CD4-positive, CD25-positive, alpha-beta regulatory T cell (primary cell): Measurements from ENCODE around the gene STIM1. TPM values are rescaled to one million over a fixed set of nuclear protein-coding genes. Genes with fewer than 3 reads are reported as not detected.

Experiments
- ATAC-seq, 2 donors: fragments of 150-1000 bp; cut with Tn5 transposase; one replicate each; pipeline ENCODE4 v1.10.0; 2021; ENCODE audit warnings: low read depth in 2 of 2, moderate number of reproducible peaks in 2 of 2, moderate library complexity in 1 of 2
- DNase-seq, 3 donors: peaks; one replicate each; pipeline versions ENCODE4 v3.0.0 to v3.0.0-alpha.2; 2012 to 2022; ENCODE audit warnings: mixed read lengths in 1 of 3
- H3K27ac ChIP-seq: one replicate; pipeline ENCODE4 v1.7.0; 2013; ENCODE audit warnings: mild to moderate bottlenecking, low read length; ENCODE audit not compliant: insufficient read depth, poor library complexity, severe bottlenecking
- H3K27me3 ChIP-seq: one replicate; pipeline ENCODE4 v1.7.0; 2013; ENCODE audit warnings: low read length; ENCODE audit not compliant: control insufficient read depth, insufficient read depth
- H3K36me3 ChIP-seq: one replicate; pipeline ENCODE4 v1.7.0; 2013; ENCODE audit warnings: mild to moderate bottlenecking, low read length, moderate library complexity; ENCODE audit not compliant: control insufficient read depth, insufficient read depth
- H3K4me1 ChIP-seq: 2 replicates; pipeline ENCODE4 v1.7.0; 2013; ENCODE audit warnings: mild to moderate bottlenecking, low read length; ENCODE audit not compliant: insufficient read depth, control insufficient read depth, poor library complexity, severe bottlenecking
- H3K4me3 ChIP-seq: one replicate; pipeline ENCODE4 v1.7.0; 2013; ENCODE audit warnings: low read depth, mild to moderate bottlenecking, low read length, moderate library complexity
- H3K9me3 ChIP-seq, 2 experiments: 1 replicate in 1 of 2; 2 replicates in 1 of 2; pipeline ENCODE4 v1.7.0; 2013; ENCODE audit warnings: low read length in 2 of 2, mild to moderate bottlenecking in 1 of 2, moderate library complexity in 1 of 2; ENCODE audit not compliant: control insufficient read depth in 2 of 2
- H3K27ac Mint-ChIP-seq, 3 donors: one replicate each; pipeline ENCODE4 v1.8.0; 2020 to 2022; ENCODE audit warnings: mild to moderate bottlenecking in 3 of 3, mixed read lengths in 3 of 3, moderate library complexity in 2 of 3
- H3K27me3 Mint-ChIP-seq: one replicate; pipeline ENCODE4 v1.8.0; 2022; ENCODE audit warnings: mild to moderate bottlenecking, mixed read lengths
- H3K36me3 Mint-ChIP-seq: one replicate; pipeline ENCODE4 v1.8.0; 2020; ENCODE audit warnings: mixed read lengths
- H3K4me1 Mint-ChIP-seq, 4 donors: one replicate each; pipeline ENCODE4 v1.8.0; 2020 to 2022; ENCODE audit warnings: mixed read lengths in 4 of 4, mild to moderate bottlenecking in 1 of 4
- H3K4me3 Mint-ChIP-seq, 4 donors: one replicate each; pipeline ENCODE4 v1.8.0; 2020 to 2022; ENCODE audit warnings: mild to moderate bottlenecking in 4 of 4, mixed read lengths in 4 of 4, moderate library complexity in 3 of 4
- H3K9me3 Mint-ChIP-seq, 7 donors: one replicate each; pipeline ENCODE4 v1.8.0; 2020 to 2022; ENCODE audit warnings: mixed read lengths in 7 of 7, mild to moderate bottlenecking in 3 of 7, moderate library complexity in 2 of 7
- polyA plus RNA-seq, 4 donors: library from polyadenylated mRNA; unstranded; fragments of 300-500 nt; fragmentation: Illumina TruSeq; gene quantifications; one replicate each; pipeline ENCODE4 v1.2.3, GENCODE V29; 2021
- total RNA-seq: library from RNA; stranded (reverse); gene quantifications from one replicate; pipeline ENCODE4 v1.2.3, GENCODE V29; 2022

Gene STIM1
- total and polyA plus RNA-seq, 5 donors from 2014 or later: 25.7 to 134 (median 29.8) TPM

DNA sequence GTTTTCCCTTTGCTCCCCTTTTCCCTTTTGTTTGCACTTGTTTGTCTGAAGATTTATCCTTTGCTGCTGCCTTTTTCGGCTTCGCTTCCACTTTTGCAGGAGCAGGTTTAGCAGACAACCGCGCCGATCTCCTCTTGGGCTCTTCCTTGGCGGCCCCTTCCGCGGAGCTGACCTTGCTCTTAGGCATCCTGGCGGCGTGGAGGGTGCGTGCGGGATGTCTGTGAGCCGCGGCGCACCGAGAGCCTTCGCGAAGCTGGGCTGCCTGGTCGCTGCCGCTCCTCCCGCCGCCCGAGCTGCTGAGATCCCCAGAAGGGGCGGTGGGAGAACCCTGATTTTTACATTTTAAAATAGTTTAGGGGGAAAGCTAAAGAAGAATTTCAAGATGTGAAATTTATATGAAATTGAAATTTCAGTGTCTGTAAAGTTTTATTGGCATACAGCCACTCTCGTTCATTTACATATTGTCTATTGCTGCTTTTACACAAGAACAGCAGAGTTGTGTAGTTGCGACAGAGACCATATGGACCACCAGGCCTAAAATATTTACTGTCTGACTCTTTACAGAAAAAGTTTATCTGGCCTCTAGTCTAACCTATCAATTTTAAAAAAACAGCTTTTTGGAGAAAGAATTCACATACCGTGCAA lies 133.9 kb downstream of the STIM1 start:
- ATAC-seq (no peak), DNase-seq (no peak)
- Mint-ChIP-seq H3K9me3 (peaks cover 0 to 14% (median 4%) of the 10 kb centered on the region in 7 donors), H3K4me1 (peaks cover 31 to 60% (median 53%) of the 10 kb centered on the region in 4 donors), H3K27me3 (no peaks in the 10 kb centered on the region), H3K27ac (peak overlapping the region in 2 of 3 donors; percentile 14 to 51), H3K4me3 (peak overlapping the region; percentile 2 to 40 (median 10)), H3K36me3 (peaks cover 21% of the 10 kb centered on the region)
- H3K9me3 ChIP-seq: peaks cover 2 to 5% of the 10 kb centered on the region in 2 experiments
- H3K27ac ChIP-seq: peak overlapping the region; percentile 11
- H3K4me1 ChIP-seq: peaks cover 13% of the 10 kb centered on the region
- peaks cover 9% of the 10 kb centered on the region for H3K36me3 ChIP-seq
- H3K4me3 ChIP-seq: peak overlapping the region; percentile 51
- H3K27me3 ChIP-seq: no peaks in the 10 kb centered on the region

DNA sequence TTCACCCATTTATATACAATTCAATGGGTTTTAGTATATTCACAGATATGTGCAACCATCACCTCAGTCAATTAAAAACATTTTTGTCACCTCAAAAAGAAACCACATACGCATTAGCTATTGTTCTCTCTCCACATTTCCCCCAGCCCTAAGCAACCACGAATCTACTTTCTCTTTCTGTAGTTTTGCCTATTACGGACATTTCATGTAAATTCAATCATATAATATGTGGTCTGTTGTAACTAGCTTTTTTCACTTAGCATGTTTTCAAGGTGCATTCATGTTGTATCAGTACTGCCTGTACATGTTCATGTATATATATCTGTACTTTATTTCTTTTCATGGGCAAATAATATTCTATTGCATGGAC lies 134.4 kb downstream of the STIM1 start:
- Mint-ChIP-seq H3K4me1 (peaks cover 35 to 60% (median 55%) of the 10 kb centered on the region in 4 donors), H3K27ac (peak overlapping the region; percentile 1 to 14 (median 6)), H3K36me3 (peaks cover 25% of the 10 kb centered on the region), H3K27me3 (no peaks in the 10 kb centered on the region), H3K9me3 (peaks cover 0 to 19% (median 4%) of the 10 kb centered on the region in 7 donors), H3K4me3 (peak overlapping the region; percentile 0 to 5 (median 2))
- Histone ChIP-seq H3K4me1 (peaks cover 8% of the 10 kb centered on the region), H3K36me3 (peaks cover 6% of the 10 kb centered on the region), H3K9me3 (peaks cover 3 to 8% of the 10 kb centered on the region in 2 experiments), H3K27me3 (no peaks in the 10 kb centered on the region), H3K27ac (peak overlapping the region; percentile 11), H3K4me3 (peak overlapping the region; percentile 51)
- ATAC-seq: peak; percentile 47 to 57
- DNase-seq: peak in 2 of 3 donors; percentile 42 to 74

DNA sequence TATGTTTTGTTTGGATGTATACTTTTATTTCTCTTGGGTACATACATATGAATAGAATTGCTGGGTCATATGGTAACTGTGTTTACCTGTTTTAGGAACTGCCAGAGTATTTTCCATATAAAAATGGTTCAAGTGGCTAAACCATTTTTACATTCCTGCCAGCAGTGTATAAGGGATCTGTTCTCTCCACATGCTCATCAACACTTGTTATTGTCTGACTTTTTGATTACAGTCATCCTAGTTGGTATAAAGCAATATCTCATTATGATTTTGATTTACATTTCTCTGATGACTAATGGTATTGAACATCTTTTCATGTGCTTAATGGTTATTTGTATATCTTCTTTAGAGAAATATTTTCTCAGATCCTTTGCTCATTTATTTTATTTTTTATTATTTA lies 134.9 kb downstream of the STIM1 start:
- Mint-ChIP-seq H3K4me3 (no peak overlapping the region), H3K9me3 (peaks cover 0 to 21% (median 6%) of the 10 kb centered on the region in 7 donors), H3K4me1 (peaks cover 35 to 60% (median 55%) of the 10 kb centered on the region in 4 donors), H3K27me3 (no peaks in the 10 kb centered on the region), H3K27ac (peak overlapping the region in 2 of 3 donors; percentile 1 to 14), H3K36me3 (peaks cover 25% of the 10 kb centered on the region)
- peak overlapping the region; percentile 51 for H3K4me3 ChIP-seq
- H3K27me3 ChIP-seq: no peaks in the 10 kb centered on the region
- DNase-seq: no peak
- peaks cover 3 to 8% of the 10 kb centered on the region in 2 experiments for H3K9me3 ChIP-seq
- no peak for ATAC-seq
- peaks cover 6% of the 10 kb centered on the region for H3K36me3 ChIP-seq
- H3K27ac ChIP-seq: no peak overlapping the region
- H3K4me1 ChIP-seq: peaks cover 8% of the 10 kb centered on the region

DNA sequence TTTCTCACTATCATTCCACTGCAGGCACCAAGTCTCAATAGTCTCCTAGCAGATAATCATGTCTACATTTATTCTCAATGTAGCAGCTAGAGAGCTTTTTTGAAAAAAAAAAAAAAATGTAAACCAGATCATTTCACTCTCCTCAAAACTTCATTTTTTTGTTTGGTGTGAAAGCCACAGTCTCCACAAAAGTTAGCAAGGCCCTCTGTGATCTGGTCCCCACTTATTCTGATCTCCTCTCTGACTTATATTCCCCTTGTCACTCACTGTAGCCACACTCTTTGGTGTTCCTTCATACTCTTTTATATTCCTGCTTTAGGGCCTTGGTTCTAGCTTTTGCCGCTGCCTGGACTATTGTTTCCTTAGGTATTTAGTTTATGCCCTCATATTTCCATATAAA lies 137.5 kb downstream of the STIM1 start:
- DNase-seq (no peak), ATAC-seq (no peak)
- Histone ChIP-seq H3K4me3 (no peak overlapping the region), H3K27me3 (no peaks in the 10 kb centered on the region), H3K27ac (no peak overlapping the region), H3K4me1 (peaks cover 3% of the 10 kb centered on the region), H3K9me3 (peaks cover 3 to 8% of the 10 kb centered on the region in 2 experiments), H3K36me3 (no peaks in the 10 kb centered on the region)
- Mint-ChIP-seq H3K9me3 (peaks cover 0 to 21% (median 8%) of the 10 kb centered on the region in 7 donors), H3K4me3 (no peak overlapping the region), H3K27ac (peak overlapping the region in 2 of 3 donors; percentile 34 to 82), H3K27me3 (no peaks in the 10 kb centered on the region), H3K4me1 (peaks cover 46 to 58% (median 47%) of the 10 kb centered on the region in 4 donors), H3K36me3 (peaks cover 22% of the 10 kb centered on the region)

DNA sequence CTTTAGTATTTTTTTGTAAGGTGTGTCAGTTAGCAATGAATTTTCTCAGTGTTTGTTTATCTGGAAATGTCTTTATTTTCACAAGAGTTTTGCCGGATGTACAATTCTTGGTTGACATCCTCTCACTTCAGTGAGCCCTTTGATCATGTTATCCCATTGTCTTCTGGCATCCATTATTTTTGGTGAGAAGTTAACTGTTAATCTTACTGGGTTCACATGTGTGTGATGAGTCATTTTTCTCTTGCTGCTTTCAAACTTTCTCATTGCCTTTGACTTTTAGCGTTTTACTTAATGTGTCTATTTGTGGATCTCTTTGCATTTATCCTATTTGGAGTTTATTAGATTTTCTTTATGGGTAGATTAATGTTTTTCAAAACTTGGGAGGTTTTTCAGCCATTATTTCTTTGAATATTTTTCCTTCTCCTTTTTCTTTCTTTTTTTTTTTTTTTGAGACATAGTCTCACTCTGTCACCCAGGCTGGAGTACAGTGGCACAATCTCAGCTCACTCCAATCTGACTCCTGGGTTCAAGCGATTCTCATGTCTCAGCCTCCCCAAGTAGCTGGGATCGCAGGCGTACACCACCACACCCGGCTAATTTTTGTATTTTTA lies 138.7 kb downstream of the STIM1 start:
- Mint-ChIP-seq H3K36me3 (peaks cover 22% of the 10 kb centered on the region), H3K4me3 (no peak overlapping the region), H3K4me1 (peaks cover 43 to 56% (median 51%) of the 10 kb centered on the region in 4 donors), H3K9me3 (peaks cover 0 to 21% (median 8%) of the 10 kb centered on the region in 7 donors), H3K27me3 (no peaks in the 10 kb centered on the region), H3K27ac (peak overlapping the region in 1 of 3 donors; percentile 68)
- ATAC-seq: peak in 1 of 2 donors; percentile 50
- Histone ChIP-seq H3K36me3 (no peaks in the 10 kb centered on the region), H3K27me3 (no peaks in the 10 kb centered on the region), H3K4me3 (no peak overlapping the region), H3K9me3 (peaks cover 3 to 8% of the 10 kb centered on the region in 2 experiments), H3K4me1 (peaks cover 2% of the 10 kb centered on the region), H3K27ac (no peak overlapping the region)
- DNase-seq: no peak

DNA sequence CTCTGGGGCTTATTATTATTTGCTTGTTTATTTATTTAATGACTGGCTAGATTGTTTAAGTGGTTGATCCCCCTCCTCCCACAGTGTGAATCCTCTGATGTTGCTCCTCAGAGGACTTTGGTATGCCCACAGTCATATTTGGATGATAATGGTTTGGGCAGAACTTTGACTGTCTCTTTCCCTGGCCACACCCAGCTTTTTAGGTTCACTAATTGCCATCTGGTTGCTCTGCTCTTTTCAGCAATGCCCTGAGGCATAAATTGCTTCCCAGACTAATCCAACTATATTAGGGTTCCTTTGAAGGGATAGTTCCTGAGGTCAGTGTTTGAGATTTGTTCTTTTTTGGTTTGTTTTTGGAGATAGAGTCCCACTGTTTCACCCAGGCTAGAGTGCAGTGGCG lies 139.8 kb downstream of the STIM1 start:
- DNase-seq (no peak), ATAC-seq (no peak)
- Histone ChIP-seq H3K9me3 (peaks cover 3 to 8% of the 10 kb centered on the region in 2 experiments), H3K27me3 (no peaks in the 10 kb centered on the region), H3K36me3 (no peaks in the 10 kb centered on the region), H3K4me1 (no peaks in the 10 kb centered on the region), H3K4me3 (no peak overlapping the region), H3K27ac (no peak overlapping the region)
- Mint-ChIP-seq H3K36me3 (peaks cover 24% of the 10 kb centered on the region), H3K9me3 (peaks cover 0 to 18% (median 8%) of the 10 kb centered on the region in 7 donors), H3K4me1 (peaks cover 31 to 49% (median 44%) of the 10 kb centered on the region in 4 donors), H3K27me3 (no peaks in the 10 kb centered on the region), H3K4me3 (peak overlapping the region in 2 of 4 donors; percentile 15 to 45), H3K27ac (peak overlapping the region in 2 of 3 donors; percentile 38 to 68)

- Histone ChIP-seq H3K36me3 (no peaks in the 10 kb centered on the region), H3K4me1 (no peaks in the 10 kb centered on the region), H3K27ac (no peak overlapping the region), H3K27me3 (no peaks in the 10 kb centered on the region), H3K9me3 (peaks cover 3 to 8% of the 10 kb centered on the region in 2 experiments), H3K4me3 (no peak overlapping the region)
- DNase-seq (no peak), ATAC-seq (no peak)
- peaks cover 24% of the 10 kb centered on the region for H3K36me3 Mint-ChIP-seq
- H3K27me3 Mint-ChIP-seq: no peaks in the 10 kb centered on the region
- no peak overlapping the region for H3K4me3 Mint-ChIP-seq
- no peak overlapping the region for H3K27ac Mint-ChIP-seq
- H3K9me3 Mint-ChIP-seq: peaks cover 0 to 18% (median 9%) of the 10 kb centered on the region in 7 donors
- peaks cover 24 to 49% (median 41%) of the 10 kb centered on the region in 4 donors for H3K4me1 Mint-ChIP-seq
Observed at GRCh38 chr11:3995949-3996554, 140.6 kb downstream of the STIM1 start.
